HG03280 (cell line): Measurements from ENCODE around the gene TCOF1.

Source experiments
- ATAC-seq: cut with Tn5 transposase; IDR thresholded peaks from one replicate; pipeline ENCODE4 v1.9.1; 2021; ENCODE audit warnings: mild to moderate bottlenecking, moderate library complexity; ENCODE audit not compliant: unreplicated experiment

The TCOF1 gene

GRCh38 chr5:150448952-150449516 is 91.5 kb downstream of the TCOF1 start:
- ATAC-seq, result peak; percentile 22
